D341Med (cell line): ENCODE measurements around the gene PBX1.
"Not testable (repeated sequence)": the region's sequence is repeated elsewhere in the genome, so short reads cannot be mapped to it uniquely, and the experiment has no call there.

ENCODE experiments used
- DNase-seq: peaks from one replicate; pipeline ENCODE4 v3.0.0; 2012; ENCODE audit warnings: low spot score

The PBX1 gene

GRCh38 chr1:164558461-164559341, at the start of gene PBX1:
PBX1 (plus strand) TSS chr1:164559184.
- DNase-seq, result peak; percentile 97

- DNase-seq, result no peak
Measured at GRCh38 chr1:164510435-164510834, 48.5 kb upstream of the PBX1 start.

- DNase-seq, result no peak
Measured at GRCh38 chr1:164511001-164511705, 47.8 kb upstream of the PBX1 start.

- no peak for DNase-seq
Measured at GRCh38 chr1:164515231-164515630, 43.8 kb upstream of the PBX1 start.

GRCh38 chr1:164515711-164516331, 43.2 kb upstream of the PBX1 start:
- no peak for DNase-seq

- DNase-seq, result no peak
Measured at GRCh38 chr1:164516591-164516990, 42.4 kb upstream of the PBX1 start.

GRCh38 chr1:164518692-164519332, 40.2 kb upstream of the PBX1 start:
- no peak for DNase-seq

- no peak for DNase-seq
Measured at GRCh38 chr1:164519426-164519825, 39.6 kb upstream of the PBX1 start.

- DNase-seq, result no peak
Measured at GRCh38 chr1:164524810-164525209, 34.2 kb upstream of the PBX1 start.

GRCh38 chr1:164534863-164535610, 23.9 kb upstream of the PBX1 start:
- DNase-seq, result no peak

- not testable (repeated sequence) for DNase-seq
Measured at GRCh38 chr1:164552463-164552988, 6.5 kb upstream of the PBX1 start.

GRCh38 chr1:164557270-164557669, 1.7 kb upstream of the PBX1 start:
- DNase-seq, result no peak

- peak; percentile 58 for DNase-seq
Measured at GRCh38 chr1:164559342-164560051, 513 bp downstream of the PBX1 start.

- DNase-seq, result no peak
Measured at GRCh38 chr1:164560121-164560541, 1.1 kb downstream of the PBX1 start.

GRCh38 chr1:164560556-164560955, 1.6 kb downstream of the PBX1 start:
- no peak for DNase-seq

- DNase-seq, result no peak
Measured at GRCh38 chr1:164561007-164561406, 2.0 kb downstream of the PBX1 start.

- DNase-seq, result no peak
Measured at GRCh38 chr1:164561472-164561871, 2.5 kb downstream of the PBX1 start.

- DNase-seq, result no peak
Measured at GRCh38 chr1:164562061-164562460, 3.1 kb downstream of the PBX1 start.

GRCh38 chr1:164562511-164562910, 3.5 kb downstream of the PBX1 start:
- DNase-seq, result no peak

GRCh38 chr1:164562947-164563520, 4.0 kb downstream of the PBX1 start:
- no peak for DNase-seq
